ENCODE measurements around the gene ERMARD.

ERMARD gene

GRCh38 chr6:169827290-169827717 lies 75.9 kb downstream of the ERMARD start:
- no peak for DNase-seq

GRCh38 chr6:169828176-169828575 lies 76.8 kb downstream of the ERMARD start:
- DNase-seq: no peak

- no peak for DNase-seq
Observed at GRCh38 chr6:169829786-169830185, 78.4 kb downstream of the ERMARD start.

- no peak for DNase-seq
Observed at GRCh38 chr6:169830876-169831275, 79.5 kb downstream of the ERMARD start.
